Measurements from ENCODE around the gene LOXL1.
"Not testable (repeated sequence)": the region's sequence is repeated elsewhere in the genome, so short reads cannot be mapped to it uniquely, and the experiment has no call there.

- not testable (repeated sequence) for TF ChIP-seq CTCF (IDR thresholded peaks at IDR 0.05; ENCODE audit: low read depth, low read length); POLR2A (IDR thresholded peaks at IDR 0.05; ENCODE audit: extremely low read depth, insufficient read length); MAX (IDR thresholded peaks at IDR 0.05; ENCODE audit: low read depth, low read length); MYC (IDR thresholded peaks at IDR 0.05; ENCODE audit: low read depth, low read length)
Measured at GRCh38 chr15:73960472-73961070, 34.3 kb downstream of the LOXL1 start.

Measured in NB4 (cell line).